Peyer's patch (tissue), 4 donors: ENCODE measurements around the gene TSPAN33. TPM values are rescaled to one million over a fixed set of nuclear protein-coding genes. Genes with fewer than 3 reads are reported as not detected.
A peak's percentile ranks its signal among the peaks of the same experiment; 100 is the strongest.

ENCODE experiments used
- DNase-seq, 3 donors: peaks; one replicate each; pipeline ENCODE4 v3.0.0-alpha.2; 2017 to 2019
- H3K27ac ChIP-seq, 4 donors: fragments of 200-600 bp; sonication (generic); one replicate each; pipeline ENCODE4 v1.5.1; 2016 to 2019
- H3K27me3 ChIP-seq, 2 donors: fragments of 200-600 bp; sonication (generic); one replicate each; pipeline ENCODE4 v1.5.1; 2019
- H3K36me3 ChIP-seq, 3 donors: fragments of 200-600 bp; sonication (generic); one replicate each; pipeline ENCODE4 v1.5.1; 2016 to 2019
- H3K4me1 ChIP-seq, 4 donors: fragments of 200-600 bp; sonication (generic); one replicate each; pipeline ENCODE4 v1.5.1; 2016 to 2019
- H3K4me3 ChIP-seq, 4 donors: fragments of 200-600 bp; sonication (generic); 1 replicate in 3 of 4; 2 replicates in 1 of 4; pipeline ENCODE4 v1.5.1; 2016 to 2019; ENCODE audit warnings: mild to moderate bottlenecking in 1 of 4
- H3K9me3 ChIP-seq, 4 donors: fragments of 200-600 bp; sonication (generic); one replicate each; pipeline ENCODE4 v1.5.1; 2016 to 2019; ENCODE audit warnings: mild to moderate bottlenecking in 1 of 4
- CTCF ChIP-seq, 6 experiments: fragments of 450-650 bp in 4 of 6; fragments of 200-600 bp in 2 of 6; sonication (generic) in 1 of 6; IDR thresholded peaks; one replicate each; pipeline ENCODE4 v1.5.1; 2017 to 2019; ENCODE audit warnings: antibody characterized with exemption in 6 of 6, mild to moderate bottlenecking in 3 of 6, moderate library complexity in 1 of 6
- POLR2A ChIP-seq, 2 donors: fragments of 450-650 bp; IDR thresholded peaks; one replicate each; pipeline ENCODE4 v1.5.1; 2017; ENCODE audit warnings: antibody characterized with exemption in 2 of 2, mild to moderate bottlenecking in 2 of 2, moderate library complexity in 2 of 2
- total RNA-seq, 4 donors: library from RNA; depleted of rRNA; stranded (reverse); fragments of >200 nt; gene quantifications; one replicate each; pipeline ENCODE4 v1.1.0, GENCODE V29; 2016

Gene TSPAN33
- total RNA-seq, 4 donors from 2014 or later: 1.0 to 28.9 (median 3.5) TPM

GRCh38 chr7:129162732-129163131 is 18.2 kb downstream of the TSPAN33 start:
- Histone ChIP-seq H3K4me1 (no peaks in the 10 kb centered on the region), H3K27ac (no peak overlapping the region), H3K4me3 (no peak overlapping the region), H3K36me3 (no peaks in the 10 kb centered on the region), H3K9me3 (no peaks in the 10 kb centered on the region), H3K27me3 (no peaks in the 10 kb centered on the region)
- TF ChIP-seq CTCF (IDR thresholded peaks at IDR 0.05) (no peak), POLR2A (IDR thresholded peaks at IDR 0.05) (no peak)
- DNase-seq: no peak

- no peak for DNase-seq
- Histone ChIP-seq H3K27ac (no peak overlapping the region), H3K27me3 (no peaks in the 10 kb centered on the region), H3K4me1 (peaks cover 0 to 5% (median 2%) of the 10 kb centered on the region in 4 donors), H3K9me3 (no peaks in the 10 kb centered on the region), H3K4me3 (no peak overlapping the region), H3K36me3 (no peaks in the 10 kb centered on the region)
- TF ChIP-seq POLR2A (IDR thresholded peaks at IDR 0.05) (no peak), CTCF (IDR thresholded peaks at IDR 0.05) (peak; percentile 66 to 93 (median 74))
Measured at GRCh38 chr7:129163875-129164544, 19.5 kb downstream of the TSPAN33 start.

- no peak overlapping the region for H3K27ac ChIP-seq
- peaks cover 0 to 9% (median 4%) of the 10 kb centered on the region in 4 donors for H3K4me1 ChIP-seq
- no peak for DNase-seq
Measured at GRCh38 chr7:129166745-129167144, 22.2 kb downstream of the TSPAN33 start.

GRCh38 chr7:129167817-129168216 is 23.3 kb downstream of the TSPAN33 start:
- DNase-seq: no peak
- no peaks in the 10 kb centered on the region for H3K36me3 ChIP-seq
- TF ChIP-seq POLR2A (IDR thresholded peaks at IDR 0.05): no peak
- TF ChIP-seq CTCF (IDR thresholded peaks at IDR 0.05): no peak

More at GRCh38 chr7:129166745-129167144, 22.2 kb downstream of the TSPAN33 start:
- H3K9me3 ChIP-seq: no peaks in the 10 kb centered on the region
- no peak overlapping the region for H3K4me3 ChIP-seq
- no peaks in the 10 kb centered on the region for H3K27me3 ChIP-seq
- no peaks in the 10 kb centered on the region for H3K36me3 ChIP-seq
- no peak for TF ChIP-seq POLR2A (IDR thresholded peaks at IDR 0.05)
- no peak for TF ChIP-seq CTCF (IDR thresholded peaks at IDR 0.05)

GRCh38 chr7:129168231-129169021 is 23.9 kb downstream of the TSPAN33 start:
- Histone ChIP-seq H3K4me3 (peak overlapping the region in 1 of 4 donors; percentile 56), H3K27ac (peak overlapping the region in 2 of 4 donors; percentile 61 to 80), H3K36me3 (no peaks in the 10 kb centered on the region), H3K27me3 (no peaks in the 10 kb centered on the region), H3K4me1 (peaks cover 0 to 9% (median 4%) of the 10 kb centered on the region in 4 donors), H3K9me3 (no peaks in the 10 kb centered on the region)
- DNase-seq: no peak
- TF ChIP-seq POLR2A (IDR thresholded peaks at IDR 0.05) (no peak), CTCF (IDR thresholded peaks at IDR 0.05) (no peak)

More at GRCh38 chr7:129167817-129168216, 23.3 kb downstream of the TSPAN33 start:
- H3K4me3 ChIP-seq: no peak overlapping the region
- no peaks in the 10 kb centered on the region for H3K27me3 ChIP-seq
- H3K4me1 ChIP-seq: peaks cover 0 to 9% (median 4%) of the 10 kb centered on the region in 4 donors
- H3K27ac ChIP-seq: no peak overlapping the region
- H3K9me3 ChIP-seq: no peaks in the 10 kb centered on the region
